SU-DHL-6 (cell line): ENCODE results near the gene CYP26A1.

ENCODE experiments used
- EZH2phosphoT487 ChIP-seq: fragments of 200-600 bp; sonication (generic), shearing (Covaris generic); conservative IDR thresholded peaks from 2 replicates; pipeline ENCODE4 v1.6.1; 2018; ENCODE audit warnings: mild to moderate bottlenecking, antibody characterized with exemption, low read length, moderate library complexity, mixed read lengths
- TF ChIP-seq, protein P1 (sequence below): fragments of 200-600 bp; sonication (generic); IDR thresholded peaks from one replicate; pipeline ENCODE4 v1.5.1; 2017; ENCODE audit warnings: antibody characterized with exemption, mild to moderate bottlenecking, low read length, moderate library complexity; ENCODE audit not compliant: insufficient read depth, poor library complexity, severe bottlenecking

DNA sequence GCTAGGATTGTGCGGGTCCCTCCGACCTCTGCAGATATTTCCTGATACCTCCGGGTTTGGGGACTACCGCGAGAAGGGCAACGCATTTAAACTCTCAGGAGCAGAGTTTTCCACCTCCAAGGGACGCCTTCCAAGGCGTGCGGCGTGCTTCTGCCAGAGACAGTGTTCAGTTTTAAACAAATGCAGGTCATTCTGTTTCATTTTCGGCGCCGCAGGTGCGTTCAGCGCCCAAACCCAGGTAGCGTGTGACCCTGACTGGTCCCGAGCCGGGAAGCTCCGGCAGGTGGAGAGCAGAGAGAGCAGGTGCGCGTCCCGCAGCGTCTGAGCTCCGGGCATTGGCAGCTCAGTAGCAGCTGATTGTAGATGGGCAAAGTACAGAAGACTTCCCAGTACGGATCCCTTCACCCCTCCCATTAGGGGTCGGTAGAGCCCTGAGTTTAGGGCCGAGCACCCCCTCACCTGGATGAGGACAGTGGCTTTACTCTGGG lies 1.4 kb upstream of the CYP26A1 start:
- TF ChIP-seq, protein P1, sequence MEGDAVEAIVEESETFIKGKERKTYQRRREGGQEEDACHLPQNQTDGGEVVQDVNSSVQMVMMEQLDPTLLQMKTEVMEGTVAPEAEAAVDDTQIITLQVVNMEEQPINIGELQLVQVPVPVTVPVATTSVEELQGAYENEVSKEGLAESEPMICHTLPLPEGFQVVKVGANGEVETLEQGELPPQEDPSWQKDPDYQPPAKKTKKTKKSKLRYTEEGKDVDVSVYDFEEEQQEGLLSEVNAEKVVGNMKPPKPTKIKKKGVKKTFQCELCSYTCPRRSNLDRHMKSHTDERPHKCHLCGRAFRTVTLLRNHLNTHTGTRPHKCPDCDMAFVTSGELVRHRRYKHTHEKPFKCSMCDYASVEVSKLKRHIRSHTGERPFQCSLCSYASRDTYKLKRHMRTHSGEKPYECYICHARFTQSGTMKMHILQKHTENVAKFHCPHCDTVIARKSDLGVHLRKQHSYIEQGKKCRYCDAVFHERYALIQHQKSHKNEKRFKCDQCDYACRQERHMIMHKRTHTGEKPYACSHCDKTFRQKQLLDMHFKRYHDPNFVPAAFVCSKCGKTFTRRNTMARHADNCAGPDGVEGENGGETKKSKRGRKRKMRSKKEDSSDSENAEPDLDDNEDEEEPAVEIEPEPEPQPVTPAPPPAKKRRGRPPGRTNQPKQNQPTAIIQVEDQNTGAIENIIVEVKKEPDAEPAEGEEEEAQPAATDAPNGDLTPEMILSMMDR: no peak
- TF ChIP-seq EZH2phosphoT487: no peak
